ENCODE measurements around the gene VPS4B.
"Not testable (repeated sequence)": the region's sequence is repeated elsewhere in the genome, so short reads cannot be mapped to it uniquely, and the experiment has no call there.

VPS4B gene

DNA sequence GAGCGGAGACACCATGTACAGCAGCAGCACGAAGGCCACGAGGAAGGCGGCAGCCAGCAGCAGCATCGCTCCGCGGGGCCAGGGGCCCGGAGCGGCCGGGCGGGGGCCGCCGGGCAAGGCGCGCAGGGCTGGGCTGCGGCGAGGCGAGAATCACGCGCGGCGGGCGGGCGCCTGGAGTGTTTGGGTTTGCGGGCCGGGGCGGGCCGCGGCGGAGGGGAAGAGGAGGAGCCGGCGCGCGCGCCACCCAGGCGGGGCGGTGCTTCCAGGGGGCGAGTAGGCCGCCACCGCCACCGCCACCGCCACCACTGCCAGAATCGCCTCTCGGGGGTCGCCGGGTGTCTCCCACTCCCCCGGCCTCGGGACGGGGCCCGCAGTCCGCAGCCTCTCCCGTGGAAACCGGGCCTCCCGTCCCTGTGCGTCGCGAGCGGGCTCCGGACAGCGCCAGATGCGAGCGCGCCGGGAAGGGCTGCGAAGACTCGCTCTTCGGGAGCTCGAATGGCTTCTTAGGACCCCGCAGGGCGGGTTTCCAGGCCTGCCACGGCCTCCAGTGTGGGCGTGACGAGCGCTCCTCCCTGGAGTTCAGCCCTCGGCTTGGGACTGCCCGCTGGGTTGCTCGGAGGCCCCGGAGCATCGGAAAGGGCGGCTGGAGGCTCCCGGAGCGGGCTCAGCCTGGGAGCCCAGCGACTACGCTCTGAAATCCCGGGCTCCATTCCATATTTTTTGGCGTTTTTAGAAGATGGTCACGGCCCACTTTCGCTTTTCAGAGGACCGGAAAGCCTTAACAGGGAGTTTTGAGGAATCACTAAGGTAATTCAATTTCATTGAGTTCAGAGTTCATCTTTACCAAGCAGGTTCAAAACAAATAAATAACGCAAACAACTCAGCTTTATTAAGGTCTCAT is 55.0 kb downstream of the VPS4B start, which contains the start of gene KDSR:
TSS of gene KDSR (minus strand) at position 154 of the 901 bp plus-strand sequence. CDS start at position 66, 88 bp downstream.
- DNase-seq (ENCODE audit: low read depth) = peak; percentile 62

DNA sequence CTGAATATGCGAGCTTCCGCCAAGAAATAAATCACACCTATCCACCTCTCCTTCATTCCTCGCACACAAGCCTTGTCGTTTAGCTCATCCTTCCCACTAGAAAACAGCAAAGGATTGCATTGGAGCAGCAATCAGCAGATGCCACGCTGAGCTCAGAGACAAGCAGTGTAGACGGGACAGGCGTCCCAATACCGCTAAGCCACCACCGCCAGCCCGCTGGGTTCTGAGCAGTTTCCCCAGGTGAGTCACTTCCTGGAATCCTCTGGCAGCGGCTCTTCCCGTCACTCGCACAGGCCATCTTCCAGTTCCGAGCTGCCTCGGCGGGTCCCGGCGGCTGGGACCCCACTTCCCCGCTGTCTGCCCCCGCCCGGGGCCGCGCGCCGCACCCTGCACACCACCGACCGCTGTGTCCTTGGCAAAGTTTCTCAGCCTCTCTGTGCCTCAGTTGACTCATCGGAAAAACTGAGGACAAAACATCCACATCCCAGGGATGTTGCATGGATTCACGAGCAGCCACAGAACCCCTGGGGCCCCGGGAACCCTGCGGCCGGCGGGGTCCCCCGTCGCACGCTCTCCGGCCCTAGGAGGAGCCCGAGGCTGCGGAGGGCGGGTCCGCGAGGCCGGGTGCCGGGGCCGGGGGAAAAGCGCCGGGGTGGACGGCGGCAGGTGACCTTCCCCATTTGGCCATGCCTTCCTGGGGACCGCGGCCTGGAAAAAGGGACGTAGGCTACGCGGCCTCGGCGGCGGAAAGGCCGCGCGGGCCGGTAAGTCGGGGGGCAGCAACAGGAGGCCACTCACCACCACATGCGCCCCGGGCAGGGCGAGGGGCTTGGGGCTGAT is 55.8 kb downstream of the VPS4B start:
- peak; percentile 46 for DNase-seq (ENCODE audit: low read depth)

DNA sequence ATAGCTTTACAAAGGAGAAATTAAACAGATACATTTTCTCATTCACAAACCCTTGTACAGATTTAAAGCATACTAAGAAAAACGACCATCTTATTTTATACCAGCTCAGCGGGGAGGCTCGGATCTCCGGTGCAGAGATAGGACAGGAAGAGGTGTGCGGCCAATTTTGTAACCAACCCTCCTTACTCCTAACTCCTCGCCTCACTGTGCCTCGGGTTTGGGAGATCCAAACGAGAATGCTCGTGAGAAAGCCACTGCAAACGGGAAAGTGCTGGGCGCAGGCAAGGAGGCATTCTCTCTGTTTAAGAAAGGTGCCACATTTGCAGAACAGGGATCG is 56.4 kb downstream of the VPS4B start:
- no peak for DNase-seq (ENCODE audit: low read depth)

DNA sequence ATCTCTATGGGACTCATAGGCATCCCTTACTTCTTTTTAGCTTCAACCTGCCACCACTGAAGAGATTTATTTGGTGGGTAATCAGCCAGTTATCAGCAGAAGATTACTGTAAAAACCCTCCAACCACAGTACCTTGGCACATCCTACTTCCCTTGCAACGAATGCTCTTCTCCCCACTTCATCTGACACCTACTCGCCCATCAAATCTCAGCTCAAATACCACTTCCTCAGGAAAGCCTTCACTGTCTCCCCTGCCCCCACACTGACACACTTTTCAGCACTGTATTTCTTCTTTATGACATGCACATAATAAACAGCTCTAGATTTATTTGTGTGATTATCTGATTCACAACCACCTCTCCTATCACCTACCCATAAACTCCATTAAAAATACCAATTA is 58.3 kb downstream of the VPS4B start:
- no peak for DNase-seq (ENCODE audit: low read depth)

DNA sequence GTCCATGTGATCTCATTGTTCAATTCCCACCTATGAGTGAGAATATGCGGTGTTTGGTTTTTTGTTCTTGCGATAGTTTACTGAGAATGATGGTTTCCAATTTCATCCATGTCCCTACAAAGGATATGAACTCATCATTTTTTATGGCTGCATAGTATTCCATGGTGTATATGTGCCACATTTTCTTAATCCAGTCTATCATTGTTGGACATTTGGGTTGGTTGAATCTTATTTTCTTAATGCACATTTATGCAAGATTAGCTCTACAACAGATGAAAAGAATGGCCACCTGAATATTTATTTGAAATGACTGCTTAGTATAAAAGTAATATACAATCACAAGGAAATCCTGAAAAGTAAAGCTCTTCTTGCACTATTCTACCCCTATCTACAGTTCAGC is 58.9 kb downstream of the VPS4B start:
- not testable (repeated sequence) for DNase-seq (ENCODE audit: low read depth)

DNA sequence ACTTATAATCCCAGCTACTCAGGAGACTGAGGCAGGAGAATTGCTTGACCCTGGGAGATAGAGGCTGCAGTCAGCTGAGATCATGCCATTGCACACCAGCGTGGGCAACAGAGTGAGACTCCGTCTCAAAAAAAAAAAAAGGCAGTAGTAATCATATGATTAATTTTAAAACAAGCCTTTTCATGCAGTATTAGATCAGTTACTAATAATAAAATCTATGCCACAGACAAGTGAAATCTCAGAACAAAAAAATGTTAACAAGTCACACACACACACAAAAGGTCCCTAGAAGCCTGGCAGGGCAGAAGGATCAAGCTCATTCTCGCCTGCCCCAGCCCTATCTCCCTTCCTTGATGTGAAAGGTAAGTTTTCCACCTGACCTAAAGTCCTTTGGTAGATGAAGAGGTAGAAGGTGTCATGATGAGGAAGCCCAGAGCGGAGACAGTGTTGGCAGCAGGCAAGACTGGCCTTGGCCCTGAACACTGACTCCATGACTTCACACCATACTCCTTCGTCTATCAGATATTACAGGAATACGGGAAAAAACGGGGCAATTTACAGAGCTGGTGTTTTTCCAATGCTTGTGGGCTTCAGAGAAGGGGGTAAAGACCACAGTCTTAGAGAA is 65.9 kb downstream of the VPS4B start:
- no peak for DNase-seq (ENCODE audit: low read depth)

DNA sequence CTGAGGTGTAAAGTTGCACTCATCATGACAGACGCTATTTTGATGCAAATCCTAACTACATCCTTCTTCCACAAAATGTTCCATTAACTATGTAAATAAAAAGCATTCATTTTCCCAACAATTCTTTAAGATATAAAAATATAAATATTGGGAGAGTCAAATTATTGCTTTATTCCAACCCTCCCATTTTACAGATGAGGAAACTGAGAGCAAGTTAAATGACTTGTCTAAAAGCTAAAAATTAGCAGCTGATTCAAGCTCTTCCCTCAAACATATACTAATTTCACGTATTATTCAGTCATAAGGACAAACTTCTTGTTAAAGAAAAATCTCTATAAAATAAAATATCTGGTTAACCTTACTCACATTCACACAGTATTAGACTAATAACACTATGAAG is 72.0 kb downstream of the VPS4B start:
- no peak for DNase-seq (ENCODE audit: low read depth)

DNA sequence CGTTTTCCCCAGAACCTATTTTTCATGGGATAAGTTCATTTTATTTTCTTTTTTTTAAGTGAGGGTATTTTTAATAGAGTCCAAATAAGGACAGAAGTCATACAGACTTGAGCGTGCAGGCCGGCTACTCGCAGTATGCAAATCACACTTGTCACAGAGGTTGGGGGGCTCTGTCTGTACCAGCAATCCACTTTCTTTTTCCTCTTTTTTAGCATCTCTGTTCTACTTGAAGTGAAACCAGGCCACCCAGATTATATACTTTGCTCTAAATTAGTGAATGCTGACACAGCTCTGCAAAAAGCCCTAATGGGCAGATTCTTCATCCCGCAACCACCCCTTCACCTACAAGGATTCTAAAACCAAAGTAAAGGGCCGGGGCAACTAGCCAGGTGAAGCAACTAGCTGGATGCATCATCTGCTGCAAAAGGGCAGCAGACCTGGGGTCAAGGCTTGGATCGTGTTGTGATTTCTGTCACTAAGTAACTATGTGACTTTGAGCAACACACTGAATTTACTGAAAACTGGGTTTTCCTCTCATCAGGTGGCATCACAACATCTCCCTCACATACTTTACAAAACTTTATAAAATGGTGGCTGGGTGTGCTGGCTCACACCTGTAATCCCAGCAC is 73.7 kb downstream of the VPS4B start:
- DNase-seq (ENCODE audit: low read depth) = no peak

DNA sequence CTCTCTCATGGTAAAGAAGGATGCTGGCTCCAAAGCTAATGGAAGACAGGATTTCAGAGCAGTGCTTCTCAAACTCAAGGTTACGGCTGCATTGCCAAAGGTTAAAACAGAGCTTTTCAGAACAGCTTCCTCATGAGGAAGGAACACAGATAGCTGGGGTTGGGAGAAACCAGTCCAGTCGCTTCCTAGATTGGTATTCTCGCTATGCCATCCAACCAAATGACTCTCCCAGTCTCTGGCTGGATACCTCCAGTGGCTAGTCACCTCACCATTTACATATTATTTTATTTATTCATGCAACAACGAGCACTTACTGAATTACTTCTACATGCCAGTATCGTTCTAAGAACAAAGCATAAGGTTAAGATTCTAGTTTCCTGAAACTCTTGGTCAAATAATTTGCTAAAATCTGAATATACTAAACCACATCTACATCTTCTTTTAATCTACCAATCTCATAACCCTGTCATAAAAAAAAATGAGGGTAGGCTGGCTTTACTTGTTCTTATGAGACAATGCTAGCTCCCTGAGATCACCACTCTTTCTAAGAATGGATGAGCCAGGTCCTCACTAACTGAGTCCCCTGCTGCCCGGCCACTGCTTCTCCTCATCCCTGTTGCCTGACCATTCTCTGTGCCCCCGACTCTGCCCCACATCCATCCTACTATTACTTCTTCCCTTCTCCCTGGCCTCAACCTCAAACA is 75.6 kb downstream of the VPS4B start:
- no peak for DNase-seq (ENCODE audit: low read depth)

DNA sequence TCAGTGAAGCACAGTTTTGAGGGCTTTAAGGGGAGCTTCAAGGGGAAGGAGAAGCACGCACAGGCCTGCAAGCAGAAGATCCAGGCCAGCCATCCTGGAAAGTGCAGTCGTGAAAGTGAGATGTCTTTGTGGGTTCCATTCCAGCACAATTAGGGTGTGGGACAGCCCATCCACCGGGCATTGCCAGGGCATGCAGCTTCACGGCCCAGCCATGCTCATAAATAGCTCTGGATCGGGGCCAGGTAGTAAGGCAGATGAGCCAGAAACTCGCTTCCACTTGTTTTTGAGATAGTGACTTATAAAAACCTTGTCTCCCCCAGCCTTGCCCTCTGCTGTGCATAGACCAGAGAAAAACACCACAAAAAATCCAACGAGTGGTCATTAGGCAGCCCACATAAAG is 76.2 kb downstream of the VPS4B start:
- DNase-seq (ENCODE audit: low read depth) = no peak

DNA sequence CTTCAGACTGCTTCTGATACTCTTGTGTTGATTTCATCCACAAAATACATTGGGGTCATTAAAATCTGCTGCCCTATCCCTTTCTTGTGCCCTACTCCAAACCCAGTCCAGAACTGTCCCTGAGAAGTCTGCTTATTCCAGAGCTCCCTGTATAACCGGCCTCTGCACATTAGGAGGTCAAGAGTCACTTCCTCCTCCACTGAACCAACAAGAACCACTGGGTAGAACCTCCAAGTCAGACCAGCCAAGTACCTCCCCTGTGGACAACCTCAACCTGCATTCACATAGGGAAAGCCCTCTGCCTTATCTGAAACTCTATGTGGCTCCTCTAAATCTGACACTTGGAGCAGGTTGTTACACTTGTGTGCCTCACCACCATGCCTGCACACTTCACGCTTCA is 77.4 kb downstream of the VPS4B start:
- DNase-seq (ENCODE audit: low read depth) = no peak

DNA sequence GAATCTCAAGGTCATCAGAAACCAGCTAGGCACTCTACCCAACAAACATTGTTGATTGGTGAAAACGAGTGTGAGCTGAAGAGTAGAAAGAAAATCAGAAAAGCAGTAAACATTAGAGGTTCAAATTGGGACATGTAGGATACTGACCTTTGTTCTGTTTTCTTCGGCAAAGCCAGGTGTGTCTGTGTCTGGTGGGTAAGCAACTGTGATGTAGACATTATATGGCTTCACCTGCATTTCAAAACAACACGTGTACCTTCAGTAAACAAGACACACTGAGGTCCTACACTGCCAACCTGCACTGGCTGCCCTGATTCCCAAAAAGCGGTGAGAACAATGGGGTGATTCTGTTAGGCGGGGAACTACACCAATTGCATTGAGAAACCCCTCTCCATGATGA is 78.0 kb downstream of the VPS4B start:
- no peak for DNase-seq (ENCODE audit: low read depth)

DNA sequence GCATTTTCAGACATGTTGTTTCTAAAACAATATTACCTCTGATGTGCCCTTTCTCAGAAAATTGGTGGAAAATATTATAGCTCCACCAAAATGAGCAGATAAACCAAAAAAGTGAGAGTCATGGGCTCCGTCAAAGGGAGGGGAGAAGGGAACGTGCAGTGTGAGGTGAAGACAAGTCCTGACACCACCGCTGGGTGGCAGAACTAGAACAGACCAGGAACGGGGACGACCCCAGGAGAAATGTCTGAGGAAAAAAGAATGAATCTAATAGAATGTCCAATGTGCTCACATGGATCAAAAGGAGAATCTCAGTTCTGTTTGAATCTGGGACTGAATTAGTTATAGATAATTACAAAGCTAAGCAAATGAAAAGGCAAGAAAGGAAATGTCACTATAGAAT is 80.1 kb downstream of the VPS4B start:
- DNase-seq (ENCODE audit: low read depth) = no peak

DNA sequence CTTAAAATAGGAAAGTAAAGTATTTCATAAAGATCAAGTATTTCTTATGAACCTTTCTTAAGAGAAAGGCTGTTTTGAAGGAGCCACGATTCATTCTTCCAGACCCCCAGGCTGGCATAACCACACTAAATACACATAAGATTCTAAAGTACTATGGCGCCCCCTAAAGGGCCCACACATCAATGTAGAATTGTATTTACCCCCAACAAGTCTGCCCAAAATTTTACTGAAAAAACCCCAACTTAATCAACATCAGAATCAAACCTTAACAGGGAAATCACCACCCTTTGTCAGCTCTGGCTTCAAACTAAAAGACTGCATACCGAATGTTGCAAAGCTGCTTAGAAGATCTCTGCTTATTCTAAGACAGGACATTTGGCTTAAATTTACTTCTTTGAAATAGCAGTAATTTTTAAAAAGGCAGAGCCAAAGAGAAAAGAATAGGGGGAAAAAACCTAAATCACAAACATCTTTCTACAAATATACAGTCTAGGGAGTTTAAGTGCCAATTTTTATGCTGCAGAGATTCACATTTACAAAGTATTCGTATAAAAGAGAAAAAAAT is 82.3 kb downstream of the VPS4B start:
- no peak for DNase-seq (ENCODE audit: low read depth)
